ENCODE results near the gene RASEF.

The RASEF gene

GRCh38 chr9:83012922-83013838, 49.8 kb downstream of the RASEF start:
- DNase-seq, result no peak

DNA sequence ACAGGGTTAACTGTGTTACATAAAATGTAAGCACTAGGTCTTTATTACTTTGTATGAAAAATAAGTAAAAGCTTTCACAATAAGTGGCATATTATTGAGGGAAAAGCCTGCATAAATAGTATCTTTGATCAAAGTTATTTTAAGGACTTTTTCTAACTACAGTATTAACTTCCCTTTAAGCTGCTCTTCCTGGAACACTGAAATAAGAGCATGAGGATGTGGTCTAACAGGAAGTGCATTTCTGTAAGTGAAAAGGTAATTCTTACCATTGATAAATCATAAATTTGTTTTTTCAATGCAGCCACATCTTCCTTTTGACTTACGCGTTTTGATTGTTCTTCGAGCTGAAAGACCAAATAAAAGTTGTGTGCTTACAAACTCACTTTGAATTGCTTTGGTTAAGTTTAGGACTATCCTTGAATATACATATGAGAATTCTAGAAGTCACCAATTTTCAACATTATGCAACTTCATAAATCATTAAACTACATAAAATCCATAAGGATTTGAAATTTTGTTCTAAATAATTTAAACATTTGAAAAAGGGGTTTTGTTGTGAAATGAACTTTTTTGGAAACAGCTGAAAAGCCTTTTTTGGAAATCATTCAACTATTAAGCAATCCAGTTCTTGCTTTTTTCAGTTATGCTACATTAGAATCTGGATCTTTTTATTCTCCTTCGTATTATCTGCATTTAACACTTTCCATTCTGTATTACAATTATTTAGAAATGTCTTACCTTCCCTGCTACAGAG, 50.6 kb downstream of the RASEF start:
- no peak for DNase-seq

DNA sequence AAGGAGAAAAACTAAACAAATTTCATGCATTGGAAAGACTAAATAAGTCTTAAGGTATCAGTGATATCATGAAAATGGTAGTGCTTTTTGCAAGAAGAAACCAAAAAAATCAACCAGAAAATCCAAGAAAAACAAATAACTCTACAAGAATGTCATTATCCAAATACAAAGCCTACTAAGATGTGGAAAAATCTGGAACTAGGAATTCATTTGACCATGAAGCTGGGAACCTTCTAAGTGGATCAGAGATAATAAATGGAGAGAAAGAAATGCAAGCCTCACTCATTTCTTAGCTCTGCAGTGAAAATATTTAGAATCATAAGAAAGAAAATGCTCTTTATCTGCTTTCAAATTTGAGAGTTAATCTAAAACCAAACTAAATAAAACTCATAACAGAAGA, 51.3 kb downstream of the RASEF start:
- DNase-seq, result no peak

GRCh38 chr9:83007521-83008300, 55.2 kb downstream of the RASEF start:
- no peak for DNase-seq

- DNase-seq, result no peak
Observed at GRCh38 chr9:83006378-83006777, 56.6 kb downstream of the RASEF start.

GRCh38 chr9:83005963-83006362, 57.0 kb downstream of the RASEF start:
- DNase-seq, result no peak

DNA sequence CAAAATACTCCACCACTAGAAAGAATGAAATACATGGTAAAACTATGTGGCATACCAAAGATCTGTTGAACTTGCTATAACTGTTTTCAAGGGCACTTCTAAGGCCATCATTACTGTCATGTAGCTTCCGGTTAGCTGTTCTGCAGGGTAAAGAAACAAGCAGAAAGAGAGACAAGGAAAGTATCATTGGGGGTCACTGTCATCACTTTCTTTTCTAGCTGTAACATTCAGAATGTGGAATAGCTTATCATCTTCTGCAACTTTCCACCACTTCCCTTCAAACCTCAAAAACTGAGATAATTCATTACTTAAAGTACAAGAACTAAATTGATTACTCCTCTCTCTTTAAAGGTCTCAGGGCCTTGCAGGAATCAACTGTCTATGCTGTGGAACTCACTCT, 57.6 kb downstream of the RASEF start:
- no peak for DNase-seq

DNA sequence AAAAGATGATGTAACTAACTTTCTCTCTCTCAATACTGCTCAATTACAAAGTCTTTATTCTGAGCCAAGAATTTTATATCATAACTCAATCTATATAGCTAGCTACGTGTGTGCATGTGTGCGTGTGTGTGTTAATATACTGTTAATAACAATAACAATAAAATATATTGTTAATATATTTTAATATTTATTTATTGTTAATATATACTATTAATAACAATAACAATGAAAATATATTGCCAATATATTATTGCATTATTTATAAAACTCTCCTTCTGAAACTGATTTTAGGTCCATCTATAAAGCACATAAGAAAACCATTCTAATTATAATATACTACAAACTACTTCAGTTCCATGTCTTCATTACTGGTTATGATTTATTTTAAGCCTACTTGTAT, 60.6 kb downstream of the RASEF start:
- DNase-seq, result no peak

GRCh38 chr9:83000765-83001164, 62.2 kb downstream of the RASEF start:
- no peak for DNase-seq

DNA sequence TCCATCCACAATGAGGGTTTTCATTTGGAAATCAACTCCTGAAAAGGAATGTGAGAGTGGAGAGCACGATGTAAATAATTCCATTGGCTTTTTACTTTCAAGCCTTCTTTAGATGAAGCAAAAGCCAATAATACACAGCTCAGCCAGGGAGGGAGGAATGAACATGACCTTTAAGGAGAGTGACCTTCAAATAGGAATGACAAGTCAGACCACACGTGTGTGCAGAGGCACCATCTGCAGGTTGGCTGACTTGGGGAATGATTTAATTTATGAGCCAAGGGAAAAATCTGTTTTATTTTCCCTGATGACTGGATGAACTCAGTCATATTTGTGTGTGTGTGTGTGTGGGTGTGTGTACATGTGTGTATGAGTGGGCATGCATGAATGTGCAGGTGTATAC, 64.5 kb downstream of the RASEF start:
- DNase-seq, result no peak

DNA sequence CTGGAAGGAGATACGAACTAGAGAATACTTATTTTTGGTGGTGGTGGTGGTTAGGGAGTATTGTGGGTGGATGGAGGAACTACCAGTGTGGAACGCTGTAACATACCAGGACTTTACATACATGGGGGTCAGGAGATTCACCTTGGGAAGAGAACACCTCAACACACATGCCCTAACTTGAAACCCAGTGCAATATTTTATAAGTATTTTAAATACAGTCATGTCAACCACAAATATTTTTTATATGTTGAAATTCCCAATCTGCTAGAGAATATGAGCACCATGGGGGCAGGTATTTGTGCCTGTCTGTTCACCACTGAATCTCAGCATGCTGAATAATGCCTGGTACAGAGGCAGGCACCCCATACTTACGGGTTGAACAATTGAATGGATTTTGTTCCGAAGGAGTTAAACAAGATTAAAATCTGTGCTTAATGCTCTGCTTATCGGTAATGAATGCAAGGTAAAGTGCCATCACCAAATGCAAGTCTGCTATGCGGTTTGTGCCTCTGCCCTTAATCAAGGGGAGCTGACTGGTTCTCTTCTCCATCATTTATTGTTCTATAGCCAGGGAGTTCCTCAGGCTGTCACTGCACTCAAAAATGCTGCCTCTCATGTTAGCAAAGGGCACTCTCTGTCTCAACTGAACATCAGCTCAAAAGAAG, 65.3 kb downstream of the RASEF start:
- no peak for DNase-seq

DNA sequence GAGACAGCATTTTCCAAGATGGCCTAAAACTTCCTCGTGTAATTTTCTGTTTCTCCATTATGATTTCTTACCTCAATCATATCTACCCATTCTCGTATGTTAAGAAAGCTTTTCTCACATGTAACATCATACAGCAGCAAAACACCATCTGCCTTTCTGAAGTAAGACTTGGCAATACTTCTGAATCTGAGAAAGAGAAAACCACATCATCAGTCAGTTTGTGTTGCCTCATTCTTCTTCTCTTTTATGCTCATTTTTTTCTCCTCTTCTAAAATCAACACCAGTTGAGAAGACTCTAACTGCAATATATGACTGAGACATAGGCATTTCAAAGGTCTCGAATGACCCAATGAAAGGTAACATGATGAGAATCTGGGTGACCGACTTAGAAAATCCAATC, 66.0 kb downstream of the RASEF start:
- no peak for DNase-seq

- DNase-seq, result no peak
Observed at GRCh38 chr9:82993856-82994605, 68.9 kb downstream of the RASEF start.

DNA sequence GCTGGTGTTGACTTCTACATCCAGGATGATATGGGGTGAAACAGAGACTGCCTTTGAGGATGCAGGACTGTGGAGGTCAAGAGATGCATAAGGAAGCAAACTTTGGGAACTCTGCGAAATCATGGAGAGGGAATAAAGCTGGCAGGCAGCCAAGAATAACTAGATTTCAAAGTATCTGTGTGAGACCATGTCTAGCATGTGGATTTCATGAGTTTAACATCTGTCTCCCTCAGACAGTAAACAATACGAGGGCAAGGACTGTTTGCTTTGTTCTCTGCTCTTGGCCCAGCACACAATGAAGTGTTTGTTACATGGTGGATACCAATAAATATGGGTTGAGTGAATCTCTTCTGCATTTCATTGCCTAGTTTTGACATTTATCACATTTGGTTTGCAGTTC, 71.3 kb downstream of the RASEF start:
- no peak for DNase-seq

GRCh38 chr9:82989929-82990328, 73.0 kb downstream of the RASEF start:
- DNase-seq, result no peak

GRCh38 chr9:82988488-82988887, 74.5 kb downstream of the RASEF start:
- no peak for DNase-seq

DNA sequence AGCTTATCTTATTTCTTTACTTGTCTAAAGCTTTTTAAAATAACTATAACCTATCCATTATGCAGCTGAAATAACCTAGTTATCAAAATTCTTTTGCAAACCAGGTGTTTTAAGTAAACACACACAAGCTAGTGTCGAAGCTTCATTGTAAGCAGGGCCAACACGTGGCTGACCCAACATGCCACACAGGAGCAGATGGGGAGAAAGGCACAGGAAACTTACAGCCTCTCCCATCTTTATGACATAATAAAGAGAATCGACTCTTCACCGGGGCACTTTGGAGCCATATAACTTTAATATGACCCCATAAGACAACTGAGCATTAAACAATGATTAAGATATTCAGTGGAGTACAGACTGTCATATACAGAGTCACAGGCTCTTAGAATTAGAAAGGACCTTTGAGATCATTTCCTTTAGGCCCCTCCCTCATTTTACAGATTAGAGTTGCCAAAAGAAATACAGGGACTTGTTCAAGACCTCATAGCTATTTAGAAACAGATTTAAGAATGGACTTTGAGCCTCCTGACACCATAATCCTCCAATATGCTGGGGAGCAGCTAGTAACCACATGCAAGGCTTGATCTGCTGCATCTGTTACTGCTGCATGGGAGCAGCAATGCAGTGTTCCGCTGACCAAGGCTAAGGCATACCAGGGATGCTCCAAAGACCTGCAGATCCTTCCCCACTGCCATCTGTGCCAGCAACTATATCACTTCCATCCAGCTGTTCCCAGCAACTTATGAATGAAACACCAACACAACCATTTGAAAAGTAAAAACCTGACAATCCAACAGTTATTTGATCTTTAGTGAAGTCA, 75.4 kb downstream of the RASEF start:
- no peak for DNase-seq

DNA sequence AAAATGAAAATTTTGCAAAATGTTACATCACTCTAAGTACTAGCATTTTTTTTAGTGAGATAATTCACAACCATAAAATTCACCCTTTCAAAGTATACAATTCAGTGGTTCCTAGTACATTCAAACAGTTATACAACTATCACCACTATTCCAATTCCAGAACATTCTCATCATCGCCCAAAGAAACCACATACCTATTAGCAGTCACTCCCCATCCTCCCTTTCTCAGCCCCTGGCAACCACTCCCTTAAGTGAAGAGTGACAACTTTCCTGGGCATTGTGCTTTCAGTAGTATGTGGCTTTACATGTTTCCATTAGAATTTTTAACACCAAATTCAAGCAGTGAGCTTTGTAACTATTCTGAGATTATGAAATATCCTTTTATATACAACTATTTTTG, 81.4 kb downstream of the RASEF start:
- DNase-seq, result no peak

DNA sequence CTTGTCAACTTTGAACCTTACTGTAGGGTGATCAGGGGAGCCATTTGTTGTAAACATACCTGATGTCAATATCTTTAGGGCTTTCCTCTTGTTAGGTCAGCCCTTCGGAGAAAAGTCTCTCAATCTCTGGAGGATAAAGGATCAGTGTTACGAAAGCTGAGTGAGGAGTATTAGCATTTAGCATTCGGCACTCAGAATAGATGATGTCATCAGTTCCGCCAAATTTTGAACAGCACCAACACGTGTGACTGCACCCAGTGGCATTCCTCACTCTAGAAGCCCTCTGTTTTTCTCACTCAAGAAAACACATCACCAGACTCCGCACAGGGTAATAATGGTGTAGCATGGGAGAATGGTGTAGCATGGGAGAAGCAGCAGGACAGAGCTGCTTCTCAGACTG, 87.8 kb downstream of the RASEF start:
- DNase-seq, result no peak

GRCh38 chr9:82972446-82972845, 90.5 kb downstream of the RASEF start:
- no peak for DNase-seq

GRCh38 chr9:82970359-82970758, 92.6 kb downstream of the RASEF start:
- no peak for DNase-seq

Data from stimulated activated CD4-positive, alpha-beta T cell treated with anti-CD3 and anti-CD28 coated beads, Interleukin-15, amount 100 ng/mL, for 24 hours (primary cell).